ENCODE data around the gene AQP12A.

- TF ChIP-seq CTCF (IDR thresholded peaks at IDR 0.05) (no peak), SIN3A (IDR thresholded peaks at IDR 0.05; ENCODE audit: borderline replicate concordance, insufficient read depth, low read depth, low read length) (no peak), REST (IDR thresholded peaks at IDR 0.05; ENCODE audit: insufficient read depth in 1 of 2, low read depth in 2 of 2, low read length in 1 of 2) (no peak), POLR2AphosphoS5 (IDR thresholded peaks at IDR 0.05; ENCODE audit: low read depth, low read length) (no peak), TCF7L2 (IDR thresholded peaks at IDR 0.05; ENCODE audit: low read depth, low read length) (no peak)
Measured at GRCh38 chr2:240672076-240672700, 19.5 kb upstream of the AQP12A start.
